ENCODE measurements around the gene WDR64.
"Not testable (repeated sequence)": the region's sequence is repeated elsewhere in the genome, so short reads cannot be mapped to it uniquely, and the experiment has no call there.

WDR64 gene

DNA sequence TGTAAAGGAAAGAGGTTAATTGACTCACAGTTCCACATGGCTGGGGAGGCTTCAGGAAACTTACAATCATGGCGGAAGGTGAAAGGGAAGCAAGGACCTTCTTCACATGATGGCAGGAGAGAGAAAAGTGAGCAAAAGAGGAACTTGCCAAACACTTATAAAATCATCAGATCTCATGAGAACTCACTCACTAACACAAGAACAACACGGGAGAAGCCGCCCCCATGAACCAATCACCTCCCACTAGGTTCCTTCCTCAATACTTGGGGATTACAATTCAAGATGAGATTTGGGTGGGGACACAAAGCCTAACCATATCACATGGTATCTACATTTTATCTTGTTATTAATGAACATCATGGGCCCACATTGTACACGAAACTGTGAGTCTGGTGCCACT is 51.7 kb downstream of the WDR64 start:
- not testable (repeated sequence) for DNase-seq

- DNase-seq = no peak
These were observed 54.2 kb downstream of the WDR64 start for GRCh38 chr1:241706257-241706656.

GRCh38 chr1:241706967-241707366 is 54.9 kb downstream of the WDR64 start:
- no peak for DNase-seq

GRCh38 chr1:241707442-241707841 is 55.4 kb downstream of the WDR64 start:
- no peak for DNase-seq

DNA sequence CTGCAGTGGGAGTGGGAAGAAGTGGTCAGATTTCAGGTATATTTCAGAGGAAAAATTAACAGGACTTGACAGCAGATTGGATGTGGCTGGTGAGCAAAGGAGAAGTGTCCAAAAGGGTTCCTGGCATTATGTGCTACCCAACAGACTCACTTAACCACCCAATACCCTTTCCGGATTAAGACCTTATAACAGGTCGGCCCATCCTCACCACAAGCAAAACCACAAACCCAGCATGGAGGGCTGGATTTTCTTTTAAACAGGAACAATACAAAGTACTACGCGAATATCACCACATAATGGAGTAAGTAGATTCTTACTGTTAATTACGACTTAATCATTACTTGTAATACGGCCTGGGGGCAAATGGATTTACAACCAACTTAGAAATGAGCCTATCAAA is 59.2 kb downstream of the WDR64 start:
- DNase-seq = no peak

DNA sequence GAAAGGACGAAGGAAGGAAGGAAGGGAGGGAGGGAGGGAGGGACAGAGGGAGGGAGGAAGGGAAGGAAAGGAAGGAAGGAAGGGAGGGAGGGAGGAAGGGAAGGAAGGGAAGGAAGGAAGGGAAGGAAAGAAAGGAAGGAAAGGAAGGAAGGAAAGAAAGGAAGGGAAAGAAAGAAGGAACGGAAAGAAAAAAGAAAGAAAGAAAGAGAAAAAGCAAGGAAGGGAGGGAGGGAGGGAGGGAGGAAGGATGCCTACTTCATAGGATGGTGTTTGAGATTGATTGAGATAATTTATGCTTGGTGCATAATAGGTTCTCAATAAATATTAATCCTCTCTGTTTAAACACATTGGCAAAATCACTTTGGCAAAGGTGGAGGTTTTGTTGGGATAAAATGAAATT is 61.2 kb downstream of the WDR64 start:
- DNase-seq = no peak

GRCh38 chr1:241714321-241715218 is 62.5 kb downstream of the WDR64 start:
- no peak for DNase-seq

DNA sequence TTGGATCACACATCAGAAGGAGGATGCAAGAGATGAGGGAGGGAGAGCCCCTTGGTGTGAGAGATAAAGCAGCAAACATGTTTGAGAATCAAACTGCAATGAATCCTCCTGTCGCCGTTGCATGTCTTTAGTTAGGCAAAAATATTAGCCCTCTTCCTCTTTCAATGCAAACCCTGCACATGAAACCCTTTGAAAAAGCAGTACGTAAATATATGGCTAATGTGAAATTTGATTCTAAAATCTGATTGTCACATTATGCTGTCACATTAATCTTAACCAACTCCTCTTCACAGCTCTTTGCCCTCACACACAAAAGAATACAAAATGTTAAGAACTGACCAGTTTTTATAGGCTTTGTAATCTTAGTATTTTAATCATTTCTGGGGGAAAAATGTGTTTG is 63.4 kb downstream of the WDR64 start:
- DNase-seq = no peak

DNA sequence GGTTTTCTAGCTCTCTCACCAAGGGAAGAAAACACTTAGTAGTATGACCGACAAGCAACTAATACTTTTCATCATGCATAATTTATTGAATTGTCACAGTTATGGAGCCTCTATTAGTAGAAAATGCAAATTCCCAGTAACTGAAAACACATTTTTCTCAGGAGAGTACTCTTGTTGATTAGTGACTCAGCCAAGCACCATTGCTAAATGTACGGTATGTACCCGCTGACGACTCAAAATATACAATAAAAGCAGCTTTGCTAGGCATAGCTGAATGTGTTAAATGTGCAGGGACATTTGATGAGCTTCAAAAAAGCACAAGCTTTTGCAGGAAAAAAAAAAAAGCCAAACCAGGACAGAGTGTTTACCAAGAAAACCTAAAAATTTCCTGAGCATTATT is 63.9 kb downstream of the WDR64 start:
- no peak for DNase-seq

- no peak for DNase-seq
These were observed 65.0 kb downstream of the WDR64 start for GRCh38 chr1:241716915-241717656.

DNA sequence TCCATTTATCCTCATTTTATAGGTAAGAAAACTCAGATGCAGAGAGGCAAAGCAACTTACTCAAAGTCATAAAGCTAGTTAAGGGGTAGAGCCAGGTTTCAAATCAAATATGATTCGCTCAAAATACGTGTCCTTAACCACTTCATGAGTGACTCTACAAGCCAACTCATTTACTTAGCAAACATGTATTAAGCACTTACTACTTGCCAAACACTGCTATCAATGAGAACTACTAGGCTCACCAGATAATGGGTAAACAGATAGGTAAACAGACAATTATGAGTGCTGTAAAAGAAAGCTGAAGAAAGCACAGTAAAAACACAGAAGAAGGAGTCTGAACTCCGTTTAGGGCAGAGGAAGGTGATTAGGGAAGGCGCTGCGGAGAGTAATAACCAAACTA is 65.9 kb downstream of the WDR64 start:
- DNase-seq = no peak

- DNase-seq = no peak
These were observed 68.9 kb downstream of the WDR64 start for GRCh38 chr1:241721011-241721410.

DNA sequence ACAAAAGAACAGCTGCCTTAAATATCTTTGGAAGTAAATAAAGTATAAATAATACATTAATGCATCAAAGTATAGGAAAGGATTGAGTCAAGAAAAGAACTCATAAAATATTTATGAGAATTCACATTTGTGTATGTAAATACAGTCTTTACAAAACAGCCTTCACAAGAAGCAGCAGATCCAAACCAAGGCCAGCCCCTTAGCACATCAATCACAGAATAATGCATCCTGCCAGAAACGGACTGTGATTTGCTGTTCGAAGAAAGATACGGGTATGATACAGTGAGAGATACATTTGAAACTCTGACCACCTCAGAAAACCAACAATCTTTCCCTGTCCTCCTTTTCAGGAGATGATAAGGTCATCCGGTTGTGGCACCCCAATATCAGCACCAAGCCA is 70.9 kb downstream of the WDR64 start:
- no peak for DNase-seq

GRCh38 chr1:241724741-241725356 is 72.8 kb downstream of the WDR64 start:
- DNase-seq = no peak

DNA sequence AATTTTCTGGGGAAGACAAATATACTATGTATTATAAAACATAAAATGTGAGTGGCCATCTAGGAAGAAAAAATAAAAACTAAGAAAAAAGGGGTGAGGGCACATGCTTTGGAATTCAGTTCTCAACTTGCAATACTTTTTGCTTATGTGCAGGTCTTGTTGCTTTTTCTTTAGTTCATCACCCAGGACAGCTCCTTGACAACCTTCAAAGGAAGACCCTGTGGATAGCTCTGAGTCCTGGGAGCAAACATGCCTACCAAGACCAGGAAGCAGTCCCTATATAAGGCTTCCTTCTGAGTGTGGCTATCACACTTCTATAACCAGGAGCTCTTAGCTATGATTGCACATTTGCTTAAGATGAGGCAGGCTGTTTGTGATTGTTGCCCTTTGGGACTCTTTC is 78.0 kb downstream of the WDR64 start:
- DNase-seq = no peak

- no peak for DNase-seq
These were observed 81.8 kb downstream of the WDR64 start for GRCh38 chr1:241733899-241734298.

GRCh38 chr1:241734533-241734932 is 82.5 kb downstream of the WDR64 start:
- DNase-seq = no peak

- not testable (repeated sequence) for DNase-seq
These were observed 83.4 kb downstream of the WDR64 start for GRCh38 chr1:241735493-241735926.

DNA sequence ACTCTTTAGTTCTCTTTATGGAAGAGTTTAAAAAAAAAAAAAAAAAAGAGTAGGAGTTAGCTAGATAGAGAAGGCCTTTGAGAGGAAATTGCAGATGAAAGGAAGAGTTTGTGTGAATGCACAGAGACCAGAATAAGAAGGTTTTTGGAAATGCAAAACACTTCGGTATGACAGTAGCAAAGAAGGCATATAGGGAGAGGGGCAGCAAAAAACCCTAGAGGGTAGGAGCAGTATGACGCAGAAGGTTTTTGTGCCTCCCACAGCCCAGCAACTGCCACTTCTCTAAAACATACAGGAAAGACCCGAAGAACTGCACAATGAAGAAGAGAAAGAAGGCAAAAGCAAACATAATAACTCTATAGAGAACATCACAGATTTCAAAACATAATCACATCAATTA is 84.3 kb downstream of the WDR64 start:
- DNase-seq = no peak

DNA sequence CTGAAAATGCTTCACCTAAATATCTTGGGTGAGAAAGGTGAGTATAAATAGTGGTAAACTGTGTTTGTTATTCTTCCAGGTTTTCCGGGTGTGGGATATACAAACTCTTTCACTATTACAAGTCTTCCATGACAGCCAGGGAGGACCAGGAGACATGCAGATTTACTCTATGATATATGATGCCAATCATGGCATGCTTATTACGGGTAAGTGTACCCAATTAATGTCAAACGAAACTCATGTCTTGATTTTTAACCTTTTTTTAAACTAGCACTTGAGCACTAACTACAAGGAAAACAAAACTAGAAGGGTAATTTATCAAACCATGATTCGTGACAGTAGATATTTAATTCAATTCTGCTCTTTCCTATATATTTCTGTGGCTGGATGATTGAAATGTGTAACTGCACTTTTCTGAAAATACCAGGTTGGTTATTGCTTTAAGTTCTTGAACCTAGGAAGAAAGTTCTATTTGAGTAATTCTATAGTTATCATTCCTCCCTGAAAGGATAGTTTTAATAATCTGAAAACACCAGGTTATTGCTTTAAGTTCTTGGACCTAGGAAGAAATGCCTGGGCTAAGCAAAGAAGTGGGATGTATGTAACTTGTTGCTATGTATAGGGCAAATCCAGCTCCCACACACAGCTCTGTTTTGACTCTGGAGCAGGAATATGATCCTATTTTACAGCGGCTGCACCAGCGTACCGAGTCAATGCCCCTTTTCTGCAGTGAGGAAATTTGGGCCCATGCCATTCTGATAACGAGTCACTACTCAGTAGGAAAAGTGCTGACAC is 86.4 kb downstream of the WDR64 start:
- no peak for DNase-seq

DNA sequence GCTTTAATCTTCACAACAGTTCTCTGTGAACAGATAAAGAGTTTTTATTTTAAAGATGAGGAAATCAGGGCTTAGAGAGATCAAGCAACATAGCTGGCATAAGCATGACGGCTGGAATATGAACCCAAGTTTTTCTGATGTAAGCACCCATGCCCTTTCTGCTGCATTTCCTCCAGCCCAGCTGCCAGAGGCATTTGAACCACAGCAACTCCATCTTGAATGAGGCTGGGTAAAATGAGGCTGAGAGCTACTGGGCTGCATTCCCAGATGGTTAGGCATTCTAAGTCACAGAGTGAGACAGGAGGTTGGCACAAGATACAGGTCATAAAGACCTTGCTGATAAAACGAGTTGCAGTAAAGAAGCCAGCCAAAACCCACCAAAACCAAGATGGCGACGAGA is 90.0 kb downstream of the WDR64 start:
- DNase-seq = no peak

DNA sequence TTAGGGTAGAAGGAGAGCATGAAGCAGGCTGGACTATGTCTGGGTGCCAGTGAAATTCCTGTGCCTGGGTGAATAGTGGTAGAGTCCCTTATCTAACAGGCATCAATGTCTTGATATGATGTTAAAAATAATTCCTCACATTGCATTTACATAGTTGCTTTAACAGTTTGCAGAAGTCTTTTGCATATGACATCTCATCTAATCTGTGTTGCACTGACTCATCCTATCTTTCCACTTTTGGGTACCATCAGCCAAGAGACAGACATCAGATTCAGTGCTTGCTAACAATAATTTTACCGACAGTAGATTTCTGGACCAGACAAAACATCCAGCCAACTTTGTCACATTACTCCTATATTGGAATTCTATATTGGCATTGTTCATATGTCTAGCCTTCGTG is 92.5 kb downstream of the WDR64 start:
- DNase-seq = no peak

DNA sequence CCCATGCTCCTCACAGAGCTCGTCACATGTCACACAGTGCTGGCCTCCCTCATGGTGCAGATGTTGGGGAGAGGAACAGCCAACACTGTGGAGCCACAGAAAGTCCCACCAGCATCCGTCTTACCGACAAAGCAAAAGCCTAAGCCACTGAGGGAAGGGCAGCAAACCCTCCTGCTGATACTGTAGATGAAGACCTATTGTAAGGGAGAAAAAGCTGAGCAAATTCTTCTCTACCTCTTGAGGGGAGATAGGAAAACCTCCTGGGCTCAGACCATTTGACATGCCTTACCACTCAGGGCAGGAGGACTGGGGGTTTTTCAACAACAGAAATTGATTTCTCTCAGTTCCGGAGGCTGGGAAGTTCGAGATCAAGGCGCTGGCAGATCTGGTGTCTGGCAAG is 95.9 kb downstream of the WDR64 start:
- no peak for DNase-seq
